ENCODE data around the gene TEKT3.

Gene TEKT3

DNA sequence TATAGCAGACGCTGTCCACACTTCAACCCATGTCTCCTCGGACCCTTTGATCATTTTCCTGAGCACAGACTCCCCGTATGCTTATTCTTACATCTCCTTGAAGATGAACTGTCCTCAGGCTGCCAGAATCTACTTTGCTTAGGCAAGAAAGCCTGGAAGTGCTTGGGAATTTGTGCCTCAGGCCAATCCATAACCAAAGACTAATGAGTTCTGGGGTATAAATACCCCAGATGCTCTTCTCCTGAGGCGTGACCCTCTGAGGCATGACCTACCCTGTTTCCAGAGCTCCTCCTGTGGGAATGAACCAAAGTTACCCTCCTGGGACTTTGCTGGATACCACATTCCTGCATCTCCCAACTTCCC lies 10.1 kb upstream of the TEKT3 start:
- no peak overlapping the region for H3K27ac ChIP-seq
- TF ChIP-seq, protein P1, sequence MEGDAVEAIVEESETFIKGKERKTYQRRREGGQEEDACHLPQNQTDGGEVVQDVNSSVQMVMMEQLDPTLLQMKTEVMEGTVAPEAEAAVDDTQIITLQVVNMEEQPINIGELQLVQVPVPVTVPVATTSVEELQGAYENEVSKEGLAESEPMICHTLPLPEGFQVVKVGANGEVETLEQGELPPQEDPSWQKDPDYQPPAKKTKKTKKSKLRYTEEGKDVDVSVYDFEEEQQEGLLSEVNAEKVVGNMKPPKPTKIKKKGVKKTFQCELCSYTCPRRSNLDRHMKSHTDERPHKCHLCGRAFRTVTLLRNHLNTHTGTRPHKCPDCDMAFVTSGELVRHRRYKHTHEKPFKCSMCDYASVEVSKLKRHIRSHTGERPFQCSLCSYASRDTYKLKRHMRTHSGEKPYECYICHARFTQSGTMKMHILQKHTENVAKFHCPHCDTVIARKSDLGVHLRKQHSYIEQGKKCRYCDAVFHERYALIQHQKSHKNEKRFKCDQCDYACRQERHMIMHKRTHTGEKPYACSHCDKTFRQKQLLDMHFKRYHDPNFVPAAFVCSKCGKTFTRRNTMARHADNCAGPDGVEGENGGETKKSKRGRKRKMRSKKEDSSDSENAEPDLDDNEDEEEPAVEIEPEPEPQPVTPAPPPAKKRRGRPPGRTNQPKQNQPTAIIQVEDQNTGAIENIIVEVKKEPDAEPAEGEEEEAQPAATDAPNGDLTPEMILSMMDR (IDR thresholded peaks at IDR 0.05), result no peak
- TF ChIP-seq ZFX (IDR thresholded peaks at IDR 0.05; ENCODE audit: borderline replicate concordance), result no peak

GRCh38 chr17:15350777-15351477 lies 9.5 kb upstream of the TEKT3 start:
- no peak for TF ChIP-seq ZFX (IDR thresholded peaks at IDR 0.05; ENCODE audit: borderline replicate concordance)
- TF ChIP-seq, protein P1 (IDR thresholded peaks at IDR 0.05), result no peak
- H3K27ac ChIP-seq, result no peak overlapping the region

GRCh38 chr17:15349119-15349518 lies 7.7 kb upstream of the TEKT3 start:
- H3K27ac ChIP-seq, result no peak overlapping the region
- no peak for TF ChIP-seq ZFX (IDR thresholded peaks at IDR 0.05; ENCODE audit: borderline replicate concordance)
- TF ChIP-seq, protein P1 (IDR thresholded peaks at IDR 0.05), result no peak

DNA sequence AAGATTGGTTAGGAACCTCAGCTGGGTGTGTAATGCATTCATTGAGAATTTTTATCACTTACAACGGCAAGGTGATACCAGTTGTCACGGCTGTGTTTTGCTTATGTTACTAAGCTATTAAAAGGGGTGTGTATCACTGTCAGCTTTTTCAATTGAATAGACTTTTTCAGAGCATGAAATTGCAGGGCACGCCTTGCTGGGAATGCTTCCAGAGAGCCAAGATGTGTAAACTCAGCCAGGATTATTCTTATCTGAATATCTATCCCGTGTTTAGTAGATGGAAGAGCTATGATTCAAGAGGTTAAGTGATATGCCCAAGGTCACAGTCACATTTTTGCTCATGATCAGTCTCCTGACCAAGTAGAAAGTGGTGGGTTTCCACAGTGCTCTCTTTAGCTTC lies 6.6 kb upstream of the TEKT3 start:
- no peak overlapping the region for H3K27ac ChIP-seq
- TF ChIP-seq ZFX (IDR thresholded peaks at IDR 0.05; ENCODE audit: borderline replicate concordance), result no peak
- TF ChIP-seq, protein P1 (IDR thresholded peaks at IDR 0.05), result no peak

- TF ChIP-seq, protein P1 (IDR thresholded peaks at IDR 0.05), result no peak
- TF ChIP-seq ZFX (IDR thresholded peaks at IDR 0.05; ENCODE audit: borderline replicate concordance), result no peak
- H3K27ac ChIP-seq, result no peak overlapping the region
Observed at GRCh38 chr17:15346066-15346595, 4.7 kb upstream of the TEKT3 start.

GRCh38 chr17:15343749-15344148 lies 2.4 kb upstream of the TEKT3 start:
- H3K27ac ChIP-seq, result no peak overlapping the region
- TF ChIP-seq ZFX (IDR thresholded peaks at IDR 0.05; ENCODE audit: borderline replicate concordance), result no peak
- TF ChIP-seq, protein P1 (IDR thresholded peaks at IDR 0.05), result no peak

- TF ChIP-seq, protein P1 (IDR thresholded peaks at IDR 0.05), result no peak
- no peak for TF ChIP-seq ZFX (IDR thresholded peaks at IDR 0.05; ENCODE audit: borderline replicate concordance)
- H3K27ac ChIP-seq, result no peak overlapping the region
Observed at GRCh38 chr17:15342460-15342859, 1.1 kb upstream of the TEKT3 start.
